Endothelial cell of umbilical vein (primary cell): Measurements from ENCODE around the gene CALY. TPM values are rescaled to one million over a fixed set of nuclear protein-coding genes. Genes with fewer than 3 reads are reported as not detected.

ENCODE experiments used
- BruUV-seq: library from RNA; stranded (reverse); fragments of 400-500 nt; replicated peaks from 2 replicates; lab custom pipeline; 2021; lab: Mats Ljungman, UMichigan
- CTCF ChIA-PET: fragments of 300-600, 350-600 bp; sonication (Branson Sonifier 250); formaldehyde crosslinking; loops from one replicate; lab custom pipeline; 2021; ENCODE audit warnings: antibody characterized with exemption, inconsistent platforms; lab: Charles Lee
- POLR2A ChIA-PET: fragments of 300-600, 350-600 bp; sonication (Branson Sonifier 250); formaldehyde crosslinking; loops from one replicate; lab custom pipeline; 2021; ENCODE audit warnings: antibody characterized with exemption, inconsistent platforms; lab: Charles Lee
- DNase-seq: peaks from one replicate; pipeline ENCODE4 v3.0.0-alpha.2; 2011; ENCODE audit warnings: low read depth, low spot score
- FAIRE-seq: peaks from 2 replicates; lab custom pipeline; 2011; peaks lifted over from hg19 to GRCh38; lab: Jason Lieb, UNC
- H2AFZ ChIP-seq: 2 replicates; pipeline ENCODE4 v1.6.0; 2012; ENCODE audit warnings: low read depth, low read length, control low read depth, inconsistent platforms
- H3K27ac ChIP-seq: 2 replicates; pipeline ENCODE4 v1.5.1; 2011; ENCODE audit warnings: low read depth, mild to moderate bottlenecking, control low read depth, low read length, moderate library complexity; ENCODE audit not compliant: insufficient read depth
- H3K27me3 ChIP-seq, 2 experiments: 2 replicates each; pipeline versions ENCODE4 v1.6.0 to v1.6.1; 2011; ENCODE audit warnings: low read length in 2 of 2, mixed read lengths in 1 of 2; ENCODE audit not compliant: control insufficient read depth in 2 of 2, insufficient read depth in 2 of 2
- H3K36me3 ChIP-seq, 2 experiments: 2 replicates in 1 of 2; 3 replicates in 1 of 2; pipeline ENCODE4 v1.5.1; 2011; ENCODE audit warnings: low read length in 2 of 2, mild to moderate bottlenecking in 1 of 2, moderate library complexity in 1 of 2; ENCODE audit not compliant: control insufficient read depth in 2 of 2, insufficient read depth in 2 of 2; ENCODE audit errors: extremely low read depth in 1 of 2
- H3K4me1 ChIP-seq: 3 replicates; pipeline ENCODE4 v1.5.1; 2011; ENCODE audit warnings: mild to moderate bottlenecking, low read length; ENCODE audit not compliant: control insufficient read depth, insufficient read depth; ENCODE audit errors: extremely low read depth
- H3K4me2 ChIP-seq: 2 replicates; pipeline ENCODE4 v1.6.1; 2011; ENCODE audit warnings: low read length, control low read depth, mixed read lengths; ENCODE audit not compliant: insufficient read depth
- H3K4me3 ChIP-seq, 3 experiments: fragments of 200-600 bp in 1 of 3; sonication (generic), shearing (Covaris generic) in 1 of 3; replicated peaks in 1 of 3; 2 replicates each; pipeline ENCODE4 v1.5.1; 2011 to 2016; ENCODE audit warnings: control low read depth in 3 of 3, low read length in 3 of 3, mild to moderate bottlenecking in 2 of 3, inconsistent platforms in 1 of 3, low read depth in 1 of 3, moderate library complexity in 1 of 3; ENCODE audit not compliant: insufficient read depth in 1 of 3
- H3K79me2 ChIP-seq: 2 replicates; pipeline ENCODE4 v1.6.0; 2012; ENCODE audit warnings: low read length, inconsistent platforms; ENCODE audit not compliant: control insufficient read depth, insufficient read depth
- H3K9ac ChIP-seq: replicated peaks from 2 replicates; pipeline ENCODE3; 2011; ENCODE audit warnings: low read length, control low read depth; ENCODE audit not compliant: insufficient read depth; ENCODE audit errors: extremely low read depth
- H3K9me1 ChIP-seq: replicated peaks from 3 replicates; pipeline ENCODE4 v1.6.0; 2011; ENCODE audit warnings: mild to moderate bottlenecking, low read length; ENCODE audit not compliant: control insufficient read depth, insufficient read depth; ENCODE audit errors: extremely low read depth
- H3K9me3 ChIP-seq: replicated peaks from 2 replicates; pipeline ENCODE4 v1.5.1; 2012; ENCODE audit warnings: low read length, inconsistent platforms; ENCODE audit not compliant: control insufficient read depth, insufficient read depth
- H4K20me1 ChIP-seq: replicated peaks from 2 replicates; pipeline ENCODE3; 2011; ENCODE audit warnings: mild to moderate bottlenecking, low read length; ENCODE audit not compliant: control insufficient read depth, insufficient read depth; ENCODE audit errors: extremely low read depth
- EZH2 ChIP-seq: IDR thresholded peaks from 2 replicates; pipeline ENCODE4 v1.6.1; 2012; ENCODE audit warnings: borderline replicate concordance, low read depth, mild to moderate bottlenecking, moderate library complexity, low read length, inconsistent platforms; ENCODE audit not compliant: severe bottlenecking
- FOS ChIP-seq: IDR thresholded peaks from 2 replicates; pipeline ENCODE4 v1.6.1; 2011; ENCODE audit warnings: mild to moderate bottlenecking, low read length, moderate library complexity, borderline replicate concordance; ENCODE audit not compliant: insufficient read depth
- GATA2 ChIP-seq: IDR thresholded peaks from 2 replicates; pipeline ENCODE4 v1.7.0; 2011; ENCODE audit warnings: low read depth, mild to moderate bottlenecking, moderate library complexity, mixed read lengths, low read length; ENCODE audit not compliant: insufficient read length, insufficient read depth
- JUN ChIP-seq: IDR thresholded peaks from 2 replicates; pipeline ENCODE4 v1.6.1; 2011; ENCODE audit warnings: borderline replicate concordance, low read depth; ENCODE audit not compliant: insufficient read length, insufficient read depth
- MYC ChIP-seq: IDR thresholded peaks from one replicate; pipeline ENCODE4 v1.6.1; 2011; ENCODE audit warnings: mild to moderate bottlenecking, low read depth, low read length
- POLR2A ChIP-seq: IDR thresholded peaks from 2 replicates; pipeline ENCODE4 v1.6.1; 2012; ENCODE audit warnings: low read depth, mild to moderate bottlenecking, control low read depth, low read length
- POLR2AphosphoS5 ChIP-seq: IDR thresholded peaks from 2 replicates; pipeline ENCODE4 v1.6.1; 2012; ENCODE audit warnings: low read depth, mild to moderate bottlenecking, control low read depth, low read length, moderate library complexity; ENCODE audit not compliant: insufficient read depth
- dilution Hi-C: fragments of 300-500 bp; cut with MboI; formaldehyde crosslinking; loops from one replicate; pipeline ENCODE4 v1.15.0; 2019; ENCODE audit warnings: low sequenced_read_pairs; ENCODE audit not compliant: extremely low pct_ligation_motif_present
- intact Hi-C: fragments of 100-400 bp; cut with micrococcal nuclease; formaldehyde crosslinking; loops from one replicate; pipeline ENCODE4 v1.10.0; 2022
- polyA plus RNA-seq, 4 experiments: library from polyadenylated mRNA; depleted of rRNA in 3 of 4; stranded (reverse) in 3 of 4; unstranded in 1 of 4; fragments of >200 nt; gene quantifications; 2 replicates each; pipeline versions ENCODE4 v1.2.1 to v1.2.3, GENCODE V29; 2011 to 2012; ENCODE audit warnings: missing spikeins in 1 of 4
- total RNA-seq: library from RNA; stranded (reverse); gene quantifications from 2 replicates; pipeline ENCODE4 v1.2.3, GENCODE V29; 2021
- TF ChIP-seq, protein P1 (sequence below), 2 donors: IDR thresholded peaks; 1 replicate in 1 of 2; 2 replicates in 1 of 2; pipeline ENCODE4 v1.5.1; 2011; ENCODE audit warnings: low read length in 2 of 2, mild to moderate bottlenecking in 2 of 2, moderate library complexity in 2 of 2, control low read depth in 1 of 2, inconsistent platforms in 1 of 2, low read depth in 1 of 2; ENCODE audit not compliant: insufficient read depth in 1 of 2; ENCODE audit errors: extremely low read depth in 1 of 2
- TF ChIP-seq, protein P2 (sequence below): IDR thresholded peaks from 2 replicates; pipeline ENCODE4 v1.6.1; 2011; ENCODE audit not compliant: insufficient read depth, insufficient read length

Gene CALY
- total and polyA plus RNA-seq, 2 donors (not counting 3 experiments of a cell fraction or from before 2014, with no cell fraction given), result not detected

DNA sequence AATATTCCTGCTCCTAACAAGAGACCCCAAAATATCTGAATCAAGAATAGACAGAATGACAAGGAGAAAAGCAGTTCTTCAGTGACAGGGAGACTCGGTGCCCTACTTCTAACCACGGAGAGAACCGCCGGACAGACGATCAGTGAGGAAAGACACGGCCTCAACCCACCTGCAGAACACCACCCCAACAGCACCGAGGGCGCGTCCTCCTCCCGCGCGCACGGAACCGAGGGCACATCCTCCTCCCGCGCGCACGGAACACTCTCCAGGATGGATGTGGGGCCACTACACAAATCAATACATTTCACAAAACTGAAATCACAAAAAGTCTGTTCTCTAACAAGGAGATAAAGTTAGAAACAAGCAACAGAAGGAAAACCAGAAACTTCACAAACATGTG, 50.3 kb downstream of the CALY start:
- intact Hi-C loops, result no loop called here
- POLR2A ChIA-PET, result no interaction called here
- no peak overlapping the region for H3K9ac ChIP-seq
- CTCF ChIA-PET, result no interaction called here
- DNase-seq (no peak), FAIRE-seq (no peak)
- no peaks in the 10 kb centered on the region for H3K4me1 ChIP-seq
- H2AFZ ChIP-seq, result no peak overlapping the region
- dilution Hi-C loops, result no loop called here
- H3K79me2 ChIP-seq, result no peaks in the 10 kb centered on the region
- no peaks in the 10 kb centered on the region for H3K9me3 ChIP-seq
- H3K9me1 ChIP-seq, result no peaks in the 10 kb centered on the region
- H3K4me3 ChIP-seq, result no peak overlapping the region
- TF ChIP-seq GATA2, result no peak
- no peak for TF ChIP-seq MYC
- no peak overlapping the region for H3K4me2 ChIP-seq
- H3K27me3 ChIP-seq, result no peaks in the 10 kb centered on the region
- no TSS peak for BruUV-seq
- H3K27ac ChIP-seq, result no peak overlapping the region
- peaks cover 8 to 42% of the 10 kb centered on the region in 2 experiments for H3K36me3 ChIP-seq
- no peaks in the 10 kb centered on the region for H4K20me1 ChIP-seq

DNA sequence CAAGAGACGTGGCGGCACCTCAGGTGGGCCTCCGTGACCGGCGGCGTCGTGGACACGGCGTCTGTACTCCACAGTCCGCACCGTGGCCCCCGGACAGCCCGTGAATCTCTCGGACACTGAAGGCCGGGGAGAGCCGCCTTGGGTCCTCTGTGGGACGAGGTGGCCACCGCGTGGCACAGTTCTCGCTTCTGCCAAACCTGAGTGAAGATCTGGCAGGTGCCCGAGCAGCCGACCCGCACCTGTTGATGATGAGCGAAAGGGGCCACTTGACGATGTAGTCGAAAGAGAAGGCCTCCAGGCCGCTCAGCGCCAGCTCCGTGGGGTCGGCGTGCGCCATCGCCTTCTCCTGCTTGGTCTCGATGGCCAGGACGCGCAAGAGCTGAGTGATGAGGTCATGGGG, 51.5 kb downstream of the CALY start:
- H3K4me1 ChIP-seq, result no peaks in the 10 kb centered on the region
- H2AFZ ChIP-seq, result no peak overlapping the region
- intact Hi-C loops, result no loop called here
- H3K36me3 ChIP-seq, result peaks cover 7 to 50% of the 10 kb centered on the region in 2 experiments
- no peak overlapping the region for H3K9ac ChIP-seq
- FAIRE-seq (no peak), DNase-seq (no peak)
- no peaks in the 10 kb centered on the region for H4K20me1 ChIP-seq
- no peak overlapping the region for H3K4me2 ChIP-seq
- H3K27ac ChIP-seq, result no peak overlapping the region
- H3K79me2 ChIP-seq, result no peaks in the 10 kb centered on the region
- no peak for TF ChIP-seq FOS
- TF ChIP-seq POLR2A, result no peak
- TF ChIP-seq POLR2AphosphoS5, result no peak
- TF ChIP-seq EZH2, result no peak
- no peak for TF ChIP-seq GATA2
- TF ChIP-seq, protein P1, sequence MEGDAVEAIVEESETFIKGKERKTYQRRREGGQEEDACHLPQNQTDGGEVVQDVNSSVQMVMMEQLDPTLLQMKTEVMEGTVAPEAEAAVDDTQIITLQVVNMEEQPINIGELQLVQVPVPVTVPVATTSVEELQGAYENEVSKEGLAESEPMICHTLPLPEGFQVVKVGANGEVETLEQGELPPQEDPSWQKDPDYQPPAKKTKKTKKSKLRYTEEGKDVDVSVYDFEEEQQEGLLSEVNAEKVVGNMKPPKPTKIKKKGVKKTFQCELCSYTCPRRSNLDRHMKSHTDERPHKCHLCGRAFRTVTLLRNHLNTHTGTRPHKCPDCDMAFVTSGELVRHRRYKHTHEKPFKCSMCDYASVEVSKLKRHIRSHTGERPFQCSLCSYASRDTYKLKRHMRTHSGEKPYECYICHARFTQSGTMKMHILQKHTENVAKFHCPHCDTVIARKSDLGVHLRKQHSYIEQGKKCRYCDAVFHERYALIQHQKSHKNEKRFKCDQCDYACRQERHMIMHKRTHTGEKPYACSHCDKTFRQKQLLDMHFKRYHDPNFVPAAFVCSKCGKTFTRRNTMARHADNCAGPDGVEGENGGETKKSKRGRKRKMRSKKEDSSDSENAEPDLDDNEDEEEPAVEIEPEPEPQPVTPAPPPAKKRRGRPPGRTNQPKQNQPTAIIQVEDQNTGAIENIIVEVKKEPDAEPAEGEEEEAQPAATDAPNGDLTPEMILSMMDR (IDR thresholded peaks at IDR 0.05; ENCODE audit: extremely low read depth in 1 of 2, insufficient read depth in 1 of 2, low read depth in 1 of 2, low read length in 2 of 2), result no peak
- no peak for TF ChIP-seq JUN
- no peak for TF ChIP-seq MYC
- TF ChIP-seq, protein P2, sequence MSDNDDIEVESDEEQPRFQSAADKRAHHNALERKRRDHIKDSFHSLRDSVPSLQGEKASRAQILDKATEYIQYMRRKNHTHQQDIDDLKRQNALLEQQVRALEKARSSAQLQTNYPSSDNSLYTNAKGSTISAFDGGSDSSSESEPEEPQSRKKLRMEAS, result no peak
- H3K4me3 ChIP-seq, result no peak overlapping the region
- CTCF ChIA-PET, result no interaction called here
- BruUV-seq, result no TSS peak
- H3K9me1 ChIP-seq, result no peaks in the 10 kb centered on the region
- dilution Hi-C loops, result no loop called here
- no peaks in the 10 kb centered on the region for H3K27me3 ChIP-seq
- POLR2A ChIA-PET, result no interaction called here
- no peaks in the 10 kb centered on the region for H3K9me3 ChIP-seq
